ENCODE measurements around the gene HIPK2.

HIPK2 gene

GRCh38 chr7:139692723-139693122 is 85.1 kb downstream of the HIPK2 start:
- TF ChIP-seq CTCF (conservative IDR thresholded peaks at IDR 0.05; ENCODE audit: low read depth), result no peak
- no peak for DNase-seq (ENCODE audit: low spot score)
- H3K27ac ChIP-seq, result no peak overlapping the region
- POLR2A ChIA-PET (ENCODE audit: low non-redundant PET), result no interaction called here
- CTCF ChIA-PET, result no interaction called here

- no peak for TF ChIP-seq CTCF (conservative IDR thresholded peaks at IDR 0.05; ENCODE audit: low read depth)
- POLR2A ChIA-PET (ENCODE audit: low non-redundant PET), result no interaction called here
- CTCF ChIA-PET, result no interaction called here
- H3K27ac ChIP-seq, result peak overlapping the region; percentile 59
- no peak for DNase-seq (ENCODE audit: low spot score)
Observed at GRCh38 chr7:139691253-139691781, 86.5 kb downstream of the HIPK2 start.

- peak overlapping the region; percentile 71 for H3K27ac ChIP-seq
- ChIA-PET CTCF (interaction anchor here (0.7 kb wide), 1 partner anchor 195 kb away, joined by 4 read pairs; no protein-coding TSS in a partner anchor), POLR2A (ENCODE audit: low non-redundant PET) (no interaction called here)
- TF ChIP-seq CTCF (conservative IDR thresholded peaks at IDR 0.05; ENCODE audit: low read depth), result no peak
- DNase-seq (ENCODE audit: low spot score), result peak; percentile 39
Observed at GRCh38 chr7:139687980-139688632, 89.7 kb downstream of the HIPK2 start.

- CTCF ChIA-PET, result no interaction called here
- POLR2A ChIA-PET (ENCODE audit: low non-redundant PET), result no interaction called here
- H3K27ac ChIP-seq, result peak overlapping the region; percentile 71
- no peak for DNase-seq (ENCODE audit: low spot score)
- TF ChIP-seq CTCF (conservative IDR thresholded peaks at IDR 0.05; ENCODE audit: low read depth), result no peak
Observed at GRCh38 chr7:139687211-139687954, 90.4 kb downstream of the HIPK2 start.

GRCh38 chr7:139683137-139683921 is 94.5 kb downstream of the HIPK2 start:
- DNase-seq (ENCODE audit: low spot score), result no peak
- peak overlapping the region; percentile 90 for H3K27ac ChIP-seq
- no peak for TF ChIP-seq CTCF (conservative IDR thresholded peaks at IDR 0.05; ENCODE audit: low read depth)
- CTCF ChIA-PET, result no interaction called here
- POLR2A ChIA-PET (ENCODE audit: low non-redundant PET), result no interaction called here
